ENCODE results near the gene UCN3.

The UCN3 gene

GRCh38 chr10:5364890-5365338 is at the start of gene UCN3:
UCN3 (plus strand) TSS chr10:5364966; CDS start chr10:5373721, 8,755 bp downstream.
- no peak for DNase-seq

- peak; percentile 34 for DNase-seq
Observed at GRCh38 chr10:5317547-5318107, 47.1 kb upstream of the UCN3 start.

- DNase-seq, result no peak
Observed at GRCh38 chr10:5318148-5318547, 46.6 kb upstream of the UCN3 start.

- DNase-seq, result no peak
Observed at GRCh38 chr10:5319863-5320262, 44.9 kb upstream of the UCN3 start.

- no peak for DNase-seq
Observed at GRCh38 chr10:5321273-5321672, 43.5 kb upstream of the UCN3 start.

GRCh38 chr10:5323446-5323845 is 41.3 kb upstream of the UCN3 start:
- DNase-seq, result no peak

GRCh38 chr10:5325076-5325475 is 39.7 kb upstream of the UCN3 start:
- no peak for DNase-seq

- no peak for DNase-seq
Observed at GRCh38 chr10:5334196-5334880, 30.4 kb upstream of the UCN3 start.

- no peak for DNase-seq
Observed at GRCh38 chr10:5338010-5338409, 26.8 kb upstream of the UCN3 start.

GRCh38 chr10:5343092-5343491 is 21.7 kb upstream of the UCN3 start:
- DNase-seq, result no peak

- no peak for DNase-seq
Observed at GRCh38 chr10:5343561-5343960, 21.2 kb upstream of the UCN3 start.

GRCh38 chr10:5343979-5344378 is 20.8 kb upstream of the UCN3 start:
- no peak for DNase-seq

- no peak for DNase-seq
Observed at GRCh38 chr10:5344746-5345145, 20.0 kb upstream of the UCN3 start.

GRCh38 chr10:5346881-5347280 is 17.9 kb upstream of the UCN3 start:
- no peak for DNase-seq

- DNase-seq, result no peak
Observed at GRCh38 chr10:5349362-5349761, 15.4 kb upstream of the UCN3 start.

- peak; percentile 40 for DNase-seq
Observed at GRCh38 chr10:5354068-5354467, 10.7 kb upstream of the UCN3 start.

- no peak for DNase-seq
Observed at GRCh38 chr10:5355594-5356301, 9.0 kb upstream of the UCN3 start.

- no peak for DNase-seq
Observed at GRCh38 chr10:5356302-5356763, 8.4 kb upstream of the UCN3 start.

GRCh38 chr10:5360318-5360915 is 4.3 kb upstream of the UCN3 start:
- DNase-seq, result no peak

- DNase-seq, result no peak
Observed at GRCh38 chr10:5361966-5362365, 2.8 kb upstream of the UCN3 start.

GRCh38 chr10:5362873-5363272 is 1.9 kb upstream of the UCN3 start:
- DNase-seq, result no peak

- DNase-seq, result no peak
Observed at GRCh38 chr10:5364374-5364773, 392 bp upstream of the UCN3 start.

- no peak for DNase-seq
Observed at GRCh38 chr10:5365928-5366327, 1.2 kb downstream of the UCN3 start.

Data from RPMI8226 (cell line).